Measurements from ENCODE around the gene SH2D1A. TPM values are rescaled to one million over a fixed set of nuclear protein-coding genes. Genes with fewer than 3 reads are reported as not detected.
"Not testable (repeated sequence)": the region's sequence is repeated elsewhere in the genome, so short reads cannot be mapped to it uniquely, and the experiment has no call there.

SH2D1A gene
- total and polyA plus RNA-seq, 2 donors (not counting 1 experiment from before 2014, with no cell fraction given), result 0.04 TPM; not detected in 1

- no peak for ATAC-seq (ENCODE audit: low read depth)
- Mint-ChIP-seq H3K4me1 (no peaks in the 10 kb centered on the region), H3K27ac (no peak overlapping the region), H3K9me3 (ENCODE audit: insufficient read depth) (no peaks in the 10 kb centered on the region), H3K4me3 (no peak overlapping the region), H3K27me3 (no peaks in the 10 kb centered on the region)
- TF ChIP-seq, protein P1, sequence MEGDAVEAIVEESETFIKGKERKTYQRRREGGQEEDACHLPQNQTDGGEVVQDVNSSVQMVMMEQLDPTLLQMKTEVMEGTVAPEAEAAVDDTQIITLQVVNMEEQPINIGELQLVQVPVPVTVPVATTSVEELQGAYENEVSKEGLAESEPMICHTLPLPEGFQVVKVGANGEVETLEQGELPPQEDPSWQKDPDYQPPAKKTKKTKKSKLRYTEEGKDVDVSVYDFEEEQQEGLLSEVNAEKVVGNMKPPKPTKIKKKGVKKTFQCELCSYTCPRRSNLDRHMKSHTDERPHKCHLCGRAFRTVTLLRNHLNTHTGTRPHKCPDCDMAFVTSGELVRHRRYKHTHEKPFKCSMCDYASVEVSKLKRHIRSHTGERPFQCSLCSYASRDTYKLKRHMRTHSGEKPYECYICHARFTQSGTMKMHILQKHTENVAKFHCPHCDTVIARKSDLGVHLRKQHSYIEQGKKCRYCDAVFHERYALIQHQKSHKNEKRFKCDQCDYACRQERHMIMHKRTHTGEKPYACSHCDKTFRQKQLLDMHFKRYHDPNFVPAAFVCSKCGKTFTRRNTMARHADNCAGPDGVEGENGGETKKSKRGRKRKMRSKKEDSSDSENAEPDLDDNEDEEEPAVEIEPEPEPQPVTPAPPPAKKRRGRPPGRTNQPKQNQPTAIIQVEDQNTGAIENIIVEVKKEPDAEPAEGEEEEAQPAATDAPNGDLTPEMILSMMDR (IDR thresholded peaks at IDR 0.05), result no peak
- no peak for TF ChIP-seq EZH2 (IDR thresholded peaks at IDR 0.05; ENCODE audit: borderline replicate concordance, insufficient read depth, low read depth, low read length, poor library complexity, severe bottlenecking)
- H3K36me3 ChIP-seq (replicated peaks in 1 of 2; ENCODE audit: control extremely low read depth in 1 of 2, control insufficient read depth in 1 of 2, extremely low read depth in 1 of 2, insufficient read depth in 2 of 2, low read length in 1 of 2), result no peaks in the 10 kb centered on the region
- no peak overlapping the region for H3K9ac ChIP-seq (ENCODE audit: low read length)
- no peaks in the 10 kb centered on the region for H3K79me2 ChIP-seq (ENCODE audit: control insufficient read depth, insufficient read depth, low read length)
- H2AFZ ChIP-seq (ENCODE audit: insufficient read depth, low read depth, low read length, poor library complexity, severe bottlenecking), result no peak overlapping the region
- no peaks in the 10 kb centered on the region for H3K4me1 ChIP-seq (ENCODE audit: control insufficient read depth in 2 of 2, insufficient read depth in 2 of 2, low read length in 2 of 2)
- POLR2A ChIA-PET, result no interaction called here
- no CpG with 5 or more reads among the region's 1 CpG for WGBS (ENCODE audit: insufficient coverage)
- no peaks in the 10 kb centered on the region for H3K9me3 ChIP-seq (ENCODE audit: control extremely low read depth in 1 of 3, control insufficient read depth in 2 of 3, insufficient read depth in 1 of 3, low read length in 2 of 3)
- no peak for DNase-seq
- CTCF ChIA-PET, result interaction anchor here (0.7 kb wide), 1 partner anchor 851 kb away, joined by 3 read pairs; no protein-coding TSS in a partner anchor
- H3K4me3 ChIP-seq (ENCODE audit: control extremely low read depth in 1 of 5, extremely low read depth in 1 of 5, insufficient read depth in 1 of 5, low read depth in 2 of 5, low read length in 4 of 5), result no peak overlapping the region
- H3K27me3 ChIP-seq (replicated peaks in 1 of 4; ENCODE audit: control extremely low read depth in 1 of 4, control insufficient read depth in 3 of 4, insufficient read depth in 4 of 4, low read length in 3 of 4), result no peaks in the 10 kb centered on the region
- no peak overlapping the region for H3K27ac ChIP-seq (ENCODE audit: low read length in 2 of 2)
- no peaks in the 10 kb centered on the region for H4K20me1 ChIP-seq (ENCODE audit: control insufficient read depth, insufficient read depth, low read length, poor library complexity, severe bottlenecking)
- intact Hi-C loops (cut with micrococcal nuclease), result no loop called here
- H3K4me2 ChIP-seq (replicated peaks; ENCODE audit: low read depth, low read length, poor library complexity, severe bottlenecking), result no peak overlapping the region
Observed at GRCh38 chrX:124407226-124407625, 60.9 kb downstream of the SH2D1A start.

DNA sequence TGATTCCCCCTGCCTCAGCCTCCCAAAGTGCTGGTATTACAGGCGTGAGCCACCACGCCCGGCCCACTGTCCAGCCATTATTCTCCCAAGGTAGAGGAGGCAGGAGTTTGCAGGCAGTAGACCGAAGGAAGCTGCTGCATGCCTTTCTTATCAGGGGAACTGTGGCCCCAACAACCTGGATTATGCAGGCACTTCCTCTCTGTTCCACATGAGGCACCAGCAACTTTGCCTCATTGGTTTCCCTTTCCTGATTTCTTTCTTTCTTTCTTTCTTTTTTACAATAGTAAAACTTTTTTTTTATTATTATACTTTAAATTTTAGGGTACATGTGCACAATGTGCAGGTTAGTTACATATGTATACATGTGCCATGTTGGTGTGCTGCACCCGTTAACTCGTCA is 62.0 kb downstream of the SH2D1A start:
- DNase-seq; H3K4me3 Mint-ChIP-seq; ATAC-seq (ENCODE audit: low read depth); H3K27me3 ChIP-seq (replicated peaks in 1 of 4; ENCODE audit: control extremely low read depth in 1 of 4, control insufficient read depth in 3 of 4, insufficient read depth in 4 of 4, low read length in 3 of 4); H3K36me3 ChIP-seq (replicated peaks in 1 of 2; ENCODE audit: control extremely low read depth in 1 of 2, control insufficient read depth in 1 of 2, extremely low read depth in 1 of 2, insufficient read depth in 2 of 2, low read length in 1 of 2); intact Hi-C loops (cut with micrococcal nuclease); H3K4me1 Mint-ChIP-seq; H3K4me2 ChIP-seq (replicated peaks; ENCODE audit: low read depth, low read length, poor library complexity, severe bottlenecking); H3K4me1 ChIP-seq (ENCODE audit: control insufficient read depth in 2 of 2, insufficient read depth in 2 of 2, low read length in 2 of 2); H3K27ac Mint-ChIP-seq; H3K9me3 ChIP-seq (ENCODE audit: control extremely low read depth in 1 of 3, control insufficient read depth in 2 of 3, insufficient read depth in 1 of 3, low read length in 2 of 3); POLR2A ChIA-PET; H3K27me3 Mint-ChIP-seq; H3K27ac ChIP-seq (ENCODE audit: low read length in 2 of 2); H3K9ac ChIP-seq (ENCODE audit: low read length); H4K20me1 ChIP-seq (ENCODE audit: control insufficient read depth, insufficient read depth, low read length, poor library complexity, severe bottlenecking); H3K79me2 ChIP-seq (ENCODE audit: control insufficient read depth, insufficient read depth, low read length); H2AFZ ChIP-seq (ENCODE audit: insufficient read depth, low read depth, low read length, poor library complexity, severe bottlenecking); H3K4me3 ChIP-seq (ENCODE audit: control extremely low read depth in 1 of 5, extremely low read depth in 1 of 5, insufficient read depth in 1 of 5, low read depth in 2 of 5, low read length in 4 of 5); CTCF ChIA-PET; H3K9me3 Mint-ChIP-seq (ENCODE audit: insufficient read depth): not testable (repeated sequence)
- 76% methylated on average over 4 of the region's 6 CpGs for WGBS (ENCODE audit: insufficient coverage)
